AG04450 (cell line): ENCODE measurements around the gene USH2A. TPM values are rescaled to one million over a fixed set of nuclear protein-coding genes. Genes with fewer than 3 reads are reported as not detected.

ENCODE experiments used
- CTCF ChIA-PET: fragments of 300-600, 350-600 bp; formaldehyde crosslinking; extraction: SDS; loops from one replicate; lab custom pipeline; 2022; ENCODE audit warnings: antibody characterized with exemption, inconsistent platforms; lab: Charles Lee
- POLR2A ChIA-PET: fragments of 350-600 bp; formaldehyde crosslinking; extraction: SDS; loops from one replicate; lab custom pipeline; 2021; ENCODE audit warnings: antibody characterized with exemption, inconsistent platforms; lab: Yijun Ruan, JAX
- DNase-seq: peaks from one replicate; pipeline ENCODE4 v3.0.0-alpha.2; 2011; ENCODE audit warnings: low read depth, low spot score
- H3K27ac ChIP-seq: one replicate; pipeline ENCODE4 v1.5.1; 2012; ENCODE audit warnings: low read depth, low read length, control low read depth
- H3K27me3 ChIP-seq: one replicate; pipeline ENCODE4 v1.6.0; 2012; ENCODE audit warnings: low read length; ENCODE audit not compliant: control insufficient read depth, insufficient read depth
- H3K4me3 ChIP-seq: 2 replicates; pipeline ENCODE4 v1.5.1; 2011; ENCODE audit warnings: mild to moderate bottlenecking, low read depth, low read length, control low read depth
- H3K9me3 ChIP-seq: 2 replicates; pipeline ENCODE4 v1.5.1; 2012; ENCODE audit warnings: low read length; ENCODE audit not compliant: control insufficient read depth, insufficient read depth
- CTCF ChIP-seq: IDR thresholded peaks from 2 replicates; pipeline ENCODE4 v1.5.1; 2011; ENCODE audit warnings: low read depth, low read length, control low read depth, inconsistent platforms
- polyA plus RNA-seq: library from polyadenylated mRNA; depleted of rRNA; stranded (reverse); fragments of >200 nt; gene quantifications from 2 replicates; pipeline ENCODE4 v1.2.3, GENCODE V29; 2011

Gene USH2A
- polyA plus RNA-seq, 1 experiment, result 0.01 TPM

GRCh38 chr1:215617979-215618378 is 805.3 kb downstream of the USH2A start:
- no peak for DNase-seq
- Histone ChIP-seq H3K27ac (no peak overlapping the region), H3K9me3 (no peaks in the 10 kb centered on the region), H3K4me3 (no peak overlapping the region), H3K27me3 (no peaks in the 10 kb centered on the region)
- ChIA-PET CTCF (interaction anchor here (0.6 to 2.6 kb wide), 3 partner anchors 11 to 864 kb away, joined by 3 to 10 read pairs (median 3); no protein-coding TSS in a partner anchor), POLR2A (no interaction called here)
- no peak for TF ChIP-seq CTCF

- Histone ChIP-seq H3K9me3 (no peaks in the 10 kb centered on the region), H3K4me3 (no peak overlapping the region), H3K27ac (no peak overlapping the region), H3K27me3 (no peaks in the 10 kb centered on the region)
- no peak for TF ChIP-seq CTCF
- ChIA-PET POLR2A (no interaction called here), CTCF (interaction anchor here (1.2 kb wide), 1 partner anchor 609 kb away, joined by 3 read pairs; no protein-coding TSS in a partner anchor)
- DNase-seq, result no peak
Observed at GRCh38 chr1:215612391-215612790, 810.9 kb downstream of the USH2A start.

- H3K27ac ChIP-seq, result no peak overlapping the region
- ChIA-PET POLR2A (no interaction called here), CTCF (interaction anchor here (0.5 to 1.1 kb wide), 3 partner anchors 11 to 166 kb away, joined by 3 read pairs; no protein-coding TSS in a partner anchor)
- H3K4me3 ChIP-seq, result no peak overlapping the region
- no peaks in the 10 kb centered on the region for H3K9me3 ChIP-seq
- TF ChIP-seq CTCF, result no peak
- DNase-seq, result no peak
- H3K27me3 ChIP-seq, result no peaks in the 10 kb centered on the region
Observed at GRCh38 chr1:215608646-215609045, 814.6 kb downstream of the USH2A start.

GRCh38 chr1:215607412-215607811 is 815.8 kb downstream of the USH2A start:
- no peaks in the 10 kb centered on the region for H3K27me3 ChIP-seq
- H3K9me3 ChIP-seq, result no peaks in the 10 kb centered on the region
- ChIA-PET CTCF (interaction anchor here (1.0 to 2.6 kb wide), 6 partner anchors 10 to 103 kb away, joined by 3 to 10 read pairs (median 4); no protein-coding TSS in a partner anchor), POLR2A (no interaction called here)
- H3K4me3 ChIP-seq, result no peak overlapping the region
- no peak overlapping the region for H3K27ac ChIP-seq
- TF ChIP-seq CTCF, result no peak
- DNase-seq, result no peak

GRCh38 chr1:215606564-215607168 is 816.6 kb downstream of the USH2A start:
- TF ChIP-seq CTCF, result peak; percentile 47
- no peak for DNase-seq
- ChIA-PET CTCF (interaction anchor here (1.0 to 2.6 kb wide), 6 partner anchors 11 to 104 kb away, joined by 3 to 10 read pairs (median 4); no protein-coding TSS in a partner anchor), POLR2A (no interaction called here)
- no peaks in the 10 kb centered on the region for H3K27me3 ChIP-seq
- no peaks in the 10 kb centered on the region for H3K9me3 ChIP-seq
- H3K4me3 ChIP-seq, result no peak overlapping the region
- no peak overlapping the region for H3K27ac ChIP-seq
